ENCODE data around the gene CBL. TPM values are rescaled to one million over a fixed set of nuclear protein-coding genes. Genes with fewer than 3 reads are reported as not detected.

CBL gene
- polyA plus RNA-seq, 3 donors, result 7.6 to 24.0 (median 23.1) TPM

DNA sequence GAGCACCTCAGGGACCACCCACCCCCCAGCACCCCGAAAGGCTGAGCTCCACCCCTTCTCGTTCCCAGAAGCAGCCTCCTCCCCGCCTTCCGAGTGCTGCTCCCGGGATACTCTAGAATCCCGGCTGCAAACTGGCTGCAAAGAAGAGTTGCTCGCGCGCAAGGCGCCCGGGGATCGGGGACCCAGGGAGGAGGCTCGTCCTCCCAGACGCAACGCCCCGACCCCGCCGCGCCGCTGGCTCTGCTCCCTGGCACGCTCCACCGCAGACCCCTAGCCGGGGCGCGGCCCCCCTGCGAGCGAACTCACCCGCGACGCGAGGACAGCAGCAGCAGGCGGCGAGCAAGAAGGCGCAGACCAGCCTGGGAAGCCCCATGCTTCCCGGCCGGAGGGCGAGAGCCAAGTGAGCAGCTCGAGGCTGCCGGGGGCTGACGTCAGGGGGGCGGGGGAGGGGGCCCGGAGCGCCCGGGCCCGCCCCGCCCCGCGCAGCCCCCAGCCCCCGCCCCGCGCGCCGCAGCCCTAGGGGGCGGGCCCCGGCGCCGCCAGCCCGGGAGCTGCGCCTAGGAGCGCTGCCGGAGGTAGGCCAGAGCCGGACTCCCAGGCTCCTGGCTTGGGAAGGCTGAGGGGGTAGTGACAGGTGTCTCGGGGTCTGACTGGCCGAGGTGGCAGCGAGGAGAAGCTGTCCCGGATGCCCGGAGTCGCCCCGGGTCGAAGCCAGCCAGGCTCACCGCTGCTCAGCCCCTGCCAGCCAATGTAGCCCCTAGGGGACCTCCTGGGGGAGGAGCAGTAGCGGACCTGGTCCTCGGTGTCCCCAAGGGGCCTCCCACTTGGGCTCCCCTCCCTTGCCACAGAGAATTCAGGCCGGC, 110.8 kb downstream of the CBL start, which contains the start of gene MCAM:
TSS of gene MCAM (minus strand) at position 402 of the 863 bp plus-strand sequence. CDS start at position 373, 29 bp downstream.
- Histone ChIP-seq H3K4me2 (replicated peaks; ENCODE audit: extremely low read depth, low read length, poor library complexity, severe bottlenecking) (peak within 1 kb of the TSS; percentile 35), H3K4me1 (ENCODE audit: control insufficient read depth in 1 of 2, insufficient read depth in 2 of 2, low read length in 2 of 2) (peaks cover 32 to 35% of the 10 kb centered on the region in 2 donors), H3K36me3 (replicated peaks in 1 of 2; ENCODE audit: control insufficient read depth in 1 of 2, insufficient read depth in 2 of 2, low read length in 2 of 2) (no peaks in the 10 kb centered on the region), H3K9me3 (replicated peaks in 1 of 2; ENCODE audit: control insufficient read depth in 1 of 2, insufficient read depth in 1 of 2, low read length in 2 of 2) (peaks cover 0 to 10% of the 10 kb centered on the region in 2 donors), H3K27me3 (ENCODE audit: control insufficient read depth in 2 of 2, insufficient read depth in 2 of 2, low read length in 2 of 2) (peaks cover 28 to 81% of the 10 kb centered on the region in 2 donors), H4K20me1 (ENCODE audit: insufficient read depth, low read length) (no peaks in the 10 kb centered on the region), H3K9ac (ENCODE audit: insufficient read depth, low read length, poor library complexity, severe bottlenecking) (no peak within 1 kb of the TSS), H3K4me3 (replicated peaks in 1 of 3; ENCODE audit: low read depth in 2 of 3, low read length in 3 of 3) (no peak within 1 kb of the TSS), H3K27ac (ENCODE audit: low read depth in 1 of 2, low read length in 2 of 2) (no peak within 1 kb of the TSS), H3K79me2 (ENCODE audit: insufficient read depth, low read length) (no peaks in the 10 kb centered on the region), H2AFZ (ENCODE audit: insufficient read depth, low read depth, low read length, poor library complexity, severe bottlenecking) (peak within 1 kb of the TSS; percentile 30)
- DNase-seq, result peak in 1 of 3 donors; percentile 6
- Mint-ChIP-seq H3K36me3 (peaks cover 0 to 8% of the 10 kb centered on the region in 2 donors), H3K4me1 (peaks cover 28% of the 10 kb centered on the region), H3K9me3 (peaks cover 0 to 8% (median 2%) of the 10 kb centered on the region in 7 donors), H3K4me3 (peak within 1 kb of the TSS in 1 of 2 donors; percentile 83), H3K27ac (peak within 1 kb of the TSS in 1 of 7 donors; percentile 3), H3K27me3 (ENCODE audit: low read depth in 3 of 3) (peaks cover 75 to 90% (median 79%) of the 10 kb centered on the region in 3 donors)
- TF ChIP-seq, protein P1, sequence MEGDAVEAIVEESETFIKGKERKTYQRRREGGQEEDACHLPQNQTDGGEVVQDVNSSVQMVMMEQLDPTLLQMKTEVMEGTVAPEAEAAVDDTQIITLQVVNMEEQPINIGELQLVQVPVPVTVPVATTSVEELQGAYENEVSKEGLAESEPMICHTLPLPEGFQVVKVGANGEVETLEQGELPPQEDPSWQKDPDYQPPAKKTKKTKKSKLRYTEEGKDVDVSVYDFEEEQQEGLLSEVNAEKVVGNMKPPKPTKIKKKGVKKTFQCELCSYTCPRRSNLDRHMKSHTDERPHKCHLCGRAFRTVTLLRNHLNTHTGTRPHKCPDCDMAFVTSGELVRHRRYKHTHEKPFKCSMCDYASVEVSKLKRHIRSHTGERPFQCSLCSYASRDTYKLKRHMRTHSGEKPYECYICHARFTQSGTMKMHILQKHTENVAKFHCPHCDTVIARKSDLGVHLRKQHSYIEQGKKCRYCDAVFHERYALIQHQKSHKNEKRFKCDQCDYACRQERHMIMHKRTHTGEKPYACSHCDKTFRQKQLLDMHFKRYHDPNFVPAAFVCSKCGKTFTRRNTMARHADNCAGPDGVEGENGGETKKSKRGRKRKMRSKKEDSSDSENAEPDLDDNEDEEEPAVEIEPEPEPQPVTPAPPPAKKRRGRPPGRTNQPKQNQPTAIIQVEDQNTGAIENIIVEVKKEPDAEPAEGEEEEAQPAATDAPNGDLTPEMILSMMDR (IDR thresholded peaks at IDR 0.05), result no peak
- WGBS (ENCODE audit: insufficient coverage), result 2% methylated on average over 73 of the region's 74 CpGs
- intact Hi-C loops (cut with micrococcal nuclease), result no loop called here

DNA sequence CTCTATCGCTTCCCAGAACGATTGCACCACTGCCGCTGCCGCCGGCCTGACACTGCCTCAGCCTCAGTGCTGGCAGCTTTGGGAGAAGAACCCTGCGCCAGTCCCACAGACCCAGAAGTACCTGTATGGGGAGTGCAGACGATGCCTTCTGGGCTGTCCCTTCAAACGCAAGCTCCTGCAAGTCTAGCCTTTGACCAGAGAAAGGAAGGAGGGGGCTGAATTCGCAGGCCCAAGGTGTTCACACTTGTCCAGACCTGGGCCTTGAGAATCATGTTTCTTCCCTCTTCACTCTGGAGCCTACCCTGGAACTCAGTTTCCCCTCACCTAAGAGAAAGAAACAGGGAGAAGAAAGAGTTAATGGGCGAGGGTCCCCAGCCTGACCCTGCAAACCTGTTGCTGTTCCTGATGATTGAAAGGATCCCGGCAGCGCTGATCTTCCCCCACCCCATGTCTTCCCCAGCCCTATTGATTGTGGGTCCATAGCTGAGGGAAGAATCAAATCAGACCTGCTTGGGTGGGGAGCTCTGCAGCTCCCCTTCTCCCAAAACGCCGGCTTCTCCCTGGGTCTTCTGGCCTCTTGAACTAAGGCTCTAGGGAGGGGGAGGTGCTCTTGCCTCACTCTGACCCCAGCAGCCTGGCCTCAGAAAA, 111.6 kb downstream of the CBL start:
- H3K36me3 Mint-ChIP-seq, result peaks cover 0 to 8% of the 10 kb centered on the region in 2 donors
- Histone ChIP-seq H2AFZ (ENCODE audit: insufficient read depth, low read depth, low read length, poor library complexity, severe bottlenecking) (no peak overlapping the region), H3K4me1 (ENCODE audit: control insufficient read depth in 1 of 2, insufficient read depth in 2 of 2, low read length in 2 of 2) (peaks cover 37 to 38% of the 10 kb centered on the region in 2 donors), H3K79me2 (ENCODE audit: insufficient read depth, low read length) (no peaks in the 10 kb centered on the region), H4K20me1 (ENCODE audit: insufficient read depth, low read length) (no peaks in the 10 kb centered on the region), H3K27ac (ENCODE audit: low read depth in 1 of 2, low read length in 2 of 2) (no peak overlapping the region), H3K9me3 (replicated peaks in 1 of 2; ENCODE audit: control insufficient read depth in 1 of 2, insufficient read depth in 1 of 2, low read length in 2 of 2) (peaks cover 0 to 10% of the 10 kb centered on the region in 2 donors), H3K4me2 (replicated peaks; ENCODE audit: extremely low read depth, low read length, poor library complexity, severe bottlenecking) (no peak overlapping the region), H3K4me3 (replicated peaks in 1 of 3; ENCODE audit: low read depth in 2 of 3, low read length in 3 of 3) (no peak overlapping the region), H3K9ac (ENCODE audit: insufficient read depth, low read length, poor library complexity, severe bottlenecking) (no peak overlapping the region), H3K36me3 (replicated peaks in 1 of 2; ENCODE audit: control insufficient read depth in 1 of 2, insufficient read depth in 2 of 2, low read length in 2 of 2) (no peaks in the 10 kb centered on the region), H3K27me3 (ENCODE audit: control insufficient read depth in 2 of 2, insufficient read depth in 2 of 2, low read length in 2 of 2) (peaks cover 28 to 84% of the 10 kb centered on the region in 2 donors)
- 27% methylated on average over 6 of the region's 14 CpGs for WGBS (ENCODE audit: insufficient coverage)
- DNase-seq, result no peak
- H3K4me1 Mint-ChIP-seq, result peaks cover 31% of the 10 kb centered on the region
- TF ChIP-seq, protein P1 (IDR thresholded peaks at IDR 0.05), result no peak
- peak overlapping the region in 1 of 7 donors; percentile 3 for H3K27ac Mint-ChIP-seq
- H3K4me3 Mint-ChIP-seq, result peak overlapping the region in 1 of 2 donors; percentile 83
- peaks cover 75 to 86% (median 79%) of the 10 kb centered on the region in 3 donors for H3K27me3 Mint-ChIP-seq (ENCODE audit: low read depth in 3 of 3)
- intact Hi-C loops (cut with micrococcal nuclease), result no loop called here
- H3K9me3 Mint-ChIP-seq, result peaks cover 0 to 8% (median 2%) of the 10 kb centered on the region in 7 donors

All from CD14-positive monocyte (primary cell).